Measurements from ENCODE around the gene LAMC2.

GRCh38 chr1:183231545-183231944 lies 45.5 kb downstream of the LAMC2 start:
- TF ChIP-seq CTCF (IDR thresholded peaks at IDR 0.05 in 2 of 3, conservative IDR thresholded peaks at IDR 0.05 in 1 of 3; ENCODE audit: control insufficient read depth in 2 of 3, extremely low read depth in 1 of 3, insufficient read depth in 1 of 3, low read depth in 3 of 3, low read length in 3 of 3) (no peak), MTA3 (IDR thresholded peaks at IDR 0.05; ENCODE audit: borderline replicate concordance, low read length) (no peak), ASH2L (IDR thresholded peaks at IDR 0.05; ENCODE audit: borderline replicate concordance, low read depth) (no peak), SIN3A (IDR thresholded peaks at IDR 0.05; ENCODE audit: low read depth, low read length) (no peak), MTA2 (IDR thresholded peaks at IDR 0.05; ENCODE audit: low read depth) (no peak)
